ENCODE measurements around the gene ATCAY.
"Not testable (repeated sequence)": the region's sequence is repeated elsewhere in the genome, so short reads cannot be mapped to it uniquely, and the experiment has no call there.

ATCAY gene

GRCh38 chr19:3857449-3858003 is 23.0 kb upstream of the ATCAY start:
- no peak for DNase-seq

DNA sequence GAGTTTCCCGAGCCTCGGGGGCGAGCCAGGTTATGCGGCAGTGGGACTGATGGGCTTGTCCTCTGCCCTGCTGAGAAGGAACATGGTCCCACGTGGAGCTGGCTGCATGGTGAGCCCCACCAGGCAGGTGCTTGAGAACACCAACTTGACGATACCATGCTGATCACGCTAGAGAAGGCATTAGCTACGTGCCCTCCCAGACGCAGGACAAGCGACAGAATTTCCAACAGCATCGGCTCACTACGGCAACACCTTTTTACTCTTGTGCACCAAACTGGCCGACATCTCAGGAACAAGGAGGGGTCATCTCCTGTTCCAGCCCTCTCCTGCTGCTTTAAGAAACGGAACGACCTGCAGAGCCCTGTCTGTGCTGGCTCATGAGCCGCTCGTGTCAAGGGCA is 20.0 kb upstream of the ATCAY start:
- no peak for DNase-seq

DNA sequence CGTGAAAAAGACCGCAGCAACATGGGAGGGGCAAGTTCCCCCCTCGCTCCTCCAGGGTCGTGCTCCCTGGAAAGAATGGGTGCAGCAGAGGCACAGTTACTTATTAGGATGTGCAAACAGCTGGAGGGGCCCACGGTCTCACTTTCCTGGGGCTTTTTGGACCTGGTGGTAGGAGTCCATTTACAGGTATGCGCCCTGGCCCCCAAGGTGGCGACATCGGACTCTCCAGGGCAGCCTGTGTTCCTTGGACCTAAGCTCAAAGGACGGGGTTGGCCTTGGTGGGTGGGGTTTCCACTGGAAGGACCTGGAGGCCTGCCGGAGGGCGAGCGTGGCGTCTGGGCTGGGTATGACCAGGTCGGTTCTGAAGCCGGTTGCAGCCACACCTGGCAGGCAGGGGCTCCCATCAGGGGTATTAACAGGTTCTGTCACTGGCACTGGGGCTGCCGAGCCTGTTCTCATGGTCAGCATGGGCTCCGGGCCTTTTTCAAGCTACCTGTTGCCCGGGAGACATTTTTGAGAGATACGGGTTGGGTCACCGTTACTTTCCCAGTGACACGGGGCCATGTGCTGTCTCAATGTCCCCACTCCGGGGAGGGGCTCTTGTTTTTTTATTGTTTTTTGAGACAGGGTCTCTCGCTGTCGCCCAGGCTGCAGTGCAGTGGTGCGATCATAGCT is 17.5 kb upstream of the ATCAY start:
- DNase-seq, result no peak

DNA sequence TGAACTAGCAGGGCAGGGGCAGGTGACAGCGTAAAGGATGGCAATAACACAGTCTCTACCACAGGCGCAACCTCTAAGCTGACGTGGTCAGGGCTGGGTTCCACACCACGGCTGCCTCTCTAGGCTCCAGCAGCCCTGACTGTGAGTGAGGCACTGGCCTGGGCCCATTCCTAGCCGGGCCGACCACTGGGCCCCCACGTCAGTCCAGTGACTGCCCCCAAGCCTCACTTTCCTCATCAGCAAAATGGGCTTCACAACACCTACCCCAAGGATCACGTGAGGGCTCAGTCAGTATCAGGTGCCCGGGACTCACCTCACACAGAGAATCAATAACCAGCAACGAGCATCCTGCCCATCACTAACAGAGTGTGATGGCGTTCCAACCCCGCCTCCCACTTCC is 16.8 kb upstream of the ATCAY start:
- DNase-seq, result no peak

DNA sequence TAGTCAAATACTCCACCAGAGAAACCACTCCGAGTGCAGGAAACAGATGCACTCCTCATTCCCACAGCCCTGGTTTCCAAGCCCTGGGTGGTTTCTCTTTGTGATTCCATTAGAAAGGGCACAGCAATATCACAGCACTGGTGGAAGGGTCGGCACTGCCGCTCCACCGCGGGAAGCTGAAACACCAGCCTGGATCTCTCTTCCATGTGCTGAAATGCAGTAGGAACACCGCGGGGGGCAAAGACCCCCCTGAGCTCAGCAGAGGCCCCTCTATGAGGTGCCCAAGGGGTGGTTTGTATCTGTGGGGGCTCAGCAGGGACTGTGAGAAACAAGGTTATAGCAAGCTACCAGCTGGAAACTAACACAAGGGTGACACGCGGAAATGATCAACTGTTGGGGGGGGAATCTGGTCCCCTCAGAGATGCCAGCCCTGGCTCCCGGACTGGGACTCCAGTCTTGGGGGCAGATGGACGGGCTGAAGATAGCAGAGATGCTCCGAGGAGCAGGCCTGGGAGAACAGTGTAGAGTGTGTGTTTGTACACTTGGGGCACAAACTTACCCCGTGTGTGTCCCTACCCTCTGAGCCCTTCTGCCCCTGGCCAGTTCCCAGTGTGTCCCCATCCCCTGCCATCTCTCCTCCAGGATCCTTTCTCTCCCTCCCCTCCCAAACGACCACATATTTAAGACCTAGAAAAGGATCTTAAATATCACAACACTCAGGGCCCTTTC is 13.4 kb upstream of the ATCAY start:
- no peak for DNase-seq

GRCh38 chr19:3867971-3868769 is 12.3 kb upstream of the ATCAY start:
- DNase-seq, result no peak

GRCh38 chr19:3868770-3869456 is 11.6 kb upstream of the ATCAY start, which contains the start of gene ZFR2:
Gene ZFR2, minus strand, starts transcription at chr19:3869038. Its CDS starts 21 bp downstream, at chr19:3869017.
- DNase-seq, result peak; percentile 43

- DNase-seq, result no peak
Observed at GRCh38 chr19:3873151-3873550, 7.3 kb upstream of the ATCAY start.

- DNase-seq, result not testable (repeated sequence)
Observed at GRCh38 chr19:3874695-3875094, 5.8 kb upstream of the ATCAY start.

DNA sequence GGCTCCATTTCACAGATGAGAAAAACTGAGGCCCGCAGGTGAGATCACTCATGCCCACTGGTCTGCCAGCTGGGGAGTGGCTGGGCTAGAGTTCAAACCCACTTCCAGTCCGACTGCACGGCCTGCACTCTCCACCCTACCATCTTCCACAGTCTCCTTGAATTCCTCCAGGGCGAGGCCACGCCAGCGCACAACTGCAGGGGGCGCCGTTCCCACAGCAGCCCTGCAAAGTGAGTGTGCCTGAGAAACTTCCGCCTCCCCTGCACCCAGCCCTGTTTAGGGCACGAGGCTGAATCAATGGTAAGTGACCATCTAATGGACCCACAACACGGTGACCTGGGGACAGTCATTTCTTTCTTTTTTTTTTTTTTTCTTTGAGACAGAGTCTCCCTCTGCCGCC is 829 bp upstream of the ATCAY start:
- no peak for DNase-seq

DNA sequence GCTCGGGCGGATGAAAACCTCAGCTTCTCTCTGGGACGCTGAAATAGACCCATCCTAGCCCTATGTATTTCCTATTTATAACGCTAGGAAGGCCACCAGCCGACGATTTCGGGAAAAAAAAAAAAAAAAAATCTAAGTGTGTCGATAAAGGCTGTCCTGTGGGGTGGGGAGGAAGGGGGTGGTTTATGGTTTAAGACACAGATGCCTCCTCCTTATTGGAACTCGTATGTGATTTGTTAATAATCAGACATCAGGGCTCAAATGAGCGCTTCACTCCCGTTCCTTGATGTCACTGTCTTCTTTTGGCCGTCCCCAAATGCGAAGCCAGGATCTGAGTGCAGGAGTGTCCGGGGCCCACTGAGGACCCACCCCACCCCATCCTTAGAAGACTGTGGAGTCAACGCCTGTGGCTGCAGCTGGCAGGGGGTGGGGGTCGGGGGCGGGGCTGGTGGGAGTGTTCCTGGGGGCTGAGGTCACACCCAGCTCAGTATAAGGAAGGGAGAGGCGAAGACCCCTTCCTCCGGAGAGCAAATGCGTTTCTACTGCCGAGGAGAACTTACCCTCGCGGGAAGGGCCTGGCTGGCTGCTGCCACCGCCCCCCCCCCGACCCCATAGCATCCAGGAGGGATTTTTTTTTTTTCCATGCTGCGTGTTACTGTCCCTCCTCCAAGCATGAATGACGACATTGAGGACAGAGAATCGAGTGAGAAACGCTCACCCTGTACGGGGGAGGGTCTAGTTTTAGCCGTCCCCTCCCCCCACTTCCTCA is 971 bp downstream of the ATCAY start:
- DNase-seq, result no peak

- no peak for DNase-seq
Observed at GRCh38 chr19:3882041-3882384, 1.5 kb downstream of the ATCAY start.

GRCh38 chr19:3890591-3890990 is 10.1 kb downstream of the ATCAY start:
- no peak for DNase-seq

GRCh38 chr19:3893509-3894179 is 13.2 kb downstream of the ATCAY start:
- DNase-seq, result no peak

DNA sequence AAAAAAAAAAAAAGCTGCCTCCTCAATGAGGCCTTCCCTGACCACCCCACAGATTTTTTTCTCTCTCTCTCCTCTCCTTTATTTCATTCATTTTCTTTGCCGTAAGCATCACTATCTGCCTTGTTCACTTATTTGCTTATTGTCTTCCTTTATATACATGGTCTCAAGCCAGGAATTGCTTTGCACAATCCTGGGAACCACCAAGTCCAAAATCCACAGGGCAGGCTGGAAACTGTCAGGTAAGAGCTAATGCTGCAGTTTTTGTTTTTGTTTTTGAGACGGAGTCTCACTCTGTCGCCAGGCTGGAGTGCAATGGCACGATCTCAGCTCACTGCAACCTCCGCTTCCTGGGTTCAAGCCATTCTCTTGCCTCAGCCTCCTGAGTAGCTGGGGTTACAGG is 14.5 kb downstream of the ATCAY start:
- DNase-seq, result not testable (repeated sequence)

- no peak for DNase-seq
Observed at GRCh38 chr19:3895788-3896187, 15.3 kb downstream of the ATCAY start.

- no peak for DNase-seq
Observed at GRCh38 chr19:3897936-3898335, 17.5 kb downstream of the ATCAY start.

- DNase-seq, result no peak
Observed at GRCh38 chr19:3898426-3898825, 17.9 kb downstream of the ATCAY start.

DNA sequence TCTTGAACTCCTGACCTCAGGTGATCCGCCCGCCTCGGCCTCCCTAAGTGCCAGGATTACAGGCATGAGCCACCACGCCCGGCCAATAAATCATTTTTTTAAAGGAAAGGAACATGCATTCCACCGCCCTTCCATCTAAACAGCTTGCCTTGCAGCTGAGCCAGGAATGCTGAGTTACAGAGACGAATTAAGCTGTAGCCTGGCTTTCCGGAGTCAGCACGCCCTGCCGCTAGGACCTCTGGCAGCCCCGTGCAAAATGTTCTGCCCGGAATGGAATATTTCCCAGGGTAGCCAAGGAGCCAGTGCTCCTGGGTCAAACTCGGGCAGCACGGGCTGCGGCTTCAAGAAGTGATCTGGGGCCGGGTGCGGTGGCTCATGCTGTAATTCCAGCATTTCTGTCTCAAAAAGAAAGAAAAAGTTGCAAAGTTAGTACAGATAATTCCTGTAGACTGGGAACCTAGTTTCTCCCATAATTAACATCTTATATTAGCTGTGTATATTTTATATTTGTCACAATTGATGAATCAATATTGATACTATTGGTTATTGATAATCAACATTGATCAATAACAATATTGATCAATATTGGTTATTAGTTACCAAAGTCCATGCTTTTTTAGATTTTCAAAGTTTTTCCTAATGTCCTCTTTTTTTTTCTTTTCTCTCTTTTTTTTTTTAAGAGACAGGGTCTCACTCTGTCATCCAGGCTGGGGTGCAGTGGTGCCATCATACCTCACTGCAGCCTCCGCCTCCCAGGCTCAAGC is 19.2 kb downstream of the ATCAY start:
- DNase-seq, result no peak

DNA sequence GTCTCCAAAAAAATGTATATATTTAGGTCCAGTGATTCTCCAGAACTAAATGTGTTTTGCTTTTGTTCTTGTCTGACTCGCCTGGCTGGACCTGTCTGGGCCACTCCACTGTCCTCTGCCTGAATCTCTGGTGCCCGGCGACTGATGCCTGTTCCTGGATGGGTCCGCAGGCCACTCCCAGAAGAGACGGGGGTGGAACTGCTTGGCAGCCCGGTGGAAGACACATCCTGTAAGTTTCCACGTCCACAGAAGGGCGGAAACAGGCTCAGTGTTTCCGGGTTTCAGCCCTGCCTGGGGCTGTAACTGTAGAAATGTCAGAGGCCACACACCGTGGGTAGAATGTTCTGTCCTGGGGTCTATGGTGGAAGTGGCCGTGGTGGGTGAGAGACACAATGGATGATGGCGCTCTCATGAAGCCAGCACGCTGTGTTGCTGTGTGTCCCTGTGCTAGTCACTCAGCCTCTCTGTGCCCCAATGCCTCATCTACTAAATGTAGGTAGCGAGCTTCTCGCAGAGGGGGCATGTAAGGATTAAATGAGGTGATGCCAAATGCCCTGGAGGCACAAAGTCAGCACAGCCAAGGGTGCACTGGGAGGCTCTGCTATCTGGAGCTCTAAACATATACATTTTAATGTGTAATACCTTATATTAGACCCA is 22.0 kb downstream of the ATCAY start:
- DNase-seq, result no peak
